B cell (primary cell): ENCODE data around the gene SPATA24. TPM values are rescaled to one million over a fixed set of nuclear protein-coding genes. Genes with fewer than 3 reads are reported as not detected.

Experiments
- ATAC-seq: fragments of 200-7000 bp; cut with Tn5 transposase; one replicate; pipeline ENCODE4 v1.10.0; 2021; ENCODE audit warnings: low read depth, mild to moderate bottlenecking, moderate number of reproducible peaks, moderate library complexity
- CTCF ChIA-PET: fragments of 350-600 bp; sonication (Branson Sonifier 250); formaldehyde crosslinking; loops from one replicate; lab custom pipeline; 2021; ENCODE audit warnings: antibody characterized with exemption, inconsistent platforms; lab: Charles Lee
- POLR2A ChIA-PET: fragments of 350-600 bp; sonication (Branson Sonifier 250); formaldehyde crosslinking; loops from one replicate; lab custom pipeline; 2021; ENCODE audit warnings: antibody characterized with exemption; lab: Charles Lee
- DNase-seq: peaks from one replicate; pipeline ENCODE4 v3.0.0; 2013
- H2AFZ ChIP-seq: 2 replicates; pipeline ENCODE4 v1.6.1; 2012; ENCODE audit warnings: mild to moderate bottlenecking, low read depth, low read length; ENCODE audit not compliant: insufficient read depth, poor library complexity, severe bottlenecking
- H3K27ac ChIP-seq, 2 donors: 1 replicate in 1 of 2; 2 replicates in 1 of 2; pipeline ENCODE4 v1.5.1; 2012 to 2013; ENCODE audit warnings: low read length in 2 of 2, mild to moderate bottlenecking in 2 of 2, moderate library complexity in 1 of 2
- H3K27me3 ChIP-seq, 4 experiments: fragments of 200-600 bp in 1 of 4; sonication (generic) in 1 of 4; replicated peaks in 1 of 4; 1 replicate in 2 of 4; 2 replicates in 2 of 4; pipeline versions ENCODE4 v1.6.1 to v1.7.0; 2013 to 2016; ENCODE audit warnings: low read length in 3 of 4, mild to moderate bottlenecking in 2 of 4, mixed read lengths in 1 of 4, moderate library complexity in 1 of 4; ENCODE audit not compliant: insufficient read depth in 4 of 4, control insufficient read depth in 3 of 4; ENCODE audit errors: control extremely low read depth in 1 of 4
- H3K36me3 ChIP-seq, 2 experiments: replicated peaks in 1 of 2; 1 replicate in 1 of 2; 2 replicates in 1 of 2; pipeline versions ENCODE4 v1.6.1 to v1.7.1; 2013; ENCODE audit warnings: low read length in 1 of 2; ENCODE audit not compliant: insufficient read depth in 2 of 2, control insufficient read depth in 1 of 2; ENCODE audit errors: control extremely low read depth in 1 of 2, extremely low read depth in 1 of 2
- H3K4me1 ChIP-seq, 2 donors: fragments of 200-600 bp in 1 of 2; sonication (generic) in 1 of 2; 1 replicate in 1 of 2; 2 replicates in 1 of 2; pipeline versions ENCODE4 v1.5.1 to v1.6.1; 2013 to 2017; ENCODE audit warnings: low read length in 2 of 2; ENCODE audit not compliant: control insufficient read depth in 2 of 2, insufficient read depth in 2 of 2
- H3K4me2 ChIP-seq: replicated peaks from 2 replicates; pipeline ENCODE3; 2012; ENCODE audit warnings: mild to moderate bottlenecking, low read depth, low read length; ENCODE audit not compliant: poor library complexity, severe bottlenecking
- H3K4me3 ChIP-seq, 5 experiments: fragments of 200-600 bp in 1 of 5; sonication (generic) in 1 of 5; 1 replicate in 3 of 5; 2 replicates in 2 of 5; pipeline versions ENCODE4 v1.5.1 to v1.7.0; 2011 to 2016; ENCODE audit warnings: low read length in 4 of 5, mild to moderate bottlenecking in 4 of 5, low read depth in 2 of 5, control low read depth in 1 of 5, moderate library complexity in 1 of 5; ENCODE audit not compliant: insufficient read depth in 1 of 5; ENCODE audit errors: control extremely low read depth in 1 of 5, extremely low read depth in 1 of 5
- H3K79me2 ChIP-seq: fragments of 200-600 bp; sonication (generic); one replicate; pipeline ENCODE4 v1.6.0; 2016; ENCODE audit warnings: low read length; ENCODE audit not compliant: control insufficient read depth, insufficient read depth
- H3K9ac ChIP-seq: fragments of 200-600 bp; sonication (generic); 2 replicates; pipeline ENCODE4 v1.6.1; 2017; ENCODE audit warnings: mild to moderate bottlenecking, low read length, moderate library complexity
- H3K9me3 ChIP-seq, 3 donors: one replicate each; pipeline versions ENCODE4 v1.6.1 to v1.7.1; 2013; ENCODE audit warnings: low read length in 2 of 3; ENCODE audit not compliant: control insufficient read depth in 2 of 3, insufficient read depth in 1 of 3; ENCODE audit errors: control extremely low read depth in 1 of 3
- H4K20me1 ChIP-seq: 2 replicates; pipeline ENCODE4 v1.6.0; 2012; ENCODE audit warnings: mild to moderate bottlenecking, low read length; ENCODE audit not compliant: insufficient read depth, control insufficient read depth, poor library complexity, severe bottlenecking
- H3K27ac Mint-ChIP-seq: one replicate; pipeline ENCODE4 v1.8.0; 2021; ENCODE audit warnings: mixed read lengths
- H3K27me3 Mint-ChIP-seq: one replicate; pipeline ENCODE4 v1.8.0; 2021; ENCODE audit warnings: mixed read lengths
- H3K4me1 Mint-ChIP-seq: one replicate; pipeline ENCODE4 v1.8.0; 2021; ENCODE audit warnings: mixed read lengths
- H3K4me3 Mint-ChIP-seq: one replicate; pipeline ENCODE4 v1.8.0; 2021; ENCODE audit warnings: mixed read lengths
- H3K9me3 Mint-ChIP-seq: one replicate; pipeline ENCODE4 v1.8.0; 2022; ENCODE audit warnings: mixed read lengths; ENCODE audit not compliant: insufficient read depth
- EZH2 ChIP-seq: IDR thresholded peaks from 2 replicates; pipeline ENCODE4 v1.6.1; 2012; ENCODE audit warnings: borderline replicate concordance, low read depth, mild to moderate bottlenecking, moderate library complexity, low read length; ENCODE audit not compliant: insufficient read depth, poor library complexity, severe bottlenecking
- WGBS: methylation state at CpG from one replicate; pipeline ENCODE4 v1.1.5; 2013; ENCODE audit warnings: missing lambda C conversion rate; ENCODE audit not compliant: insufficient coverage; 5-methylcytosine and 5-hydroxymethylcytosine counted together
- intact Hi-C: fragments of 100-400 bp; cut with micrococcal nuclease; formaldehyde crosslinking; loops from one replicate; pipeline ENCODE4 v1.10.0; 2022
- polyA plus RNA-seq: library from polyadenylated mRNA; depleted of rRNA; stranded (reverse); fragments of >200 nt; gene quantifications from 2 replicates; pipeline ENCODE4 v1.2.3, GENCODE V29; 2012
- total RNA-seq, 2 donors: library from RNA; stranded (reverse); fragments of 120-200 nt in 1 of 2; gene quantifications; 1 replicate in 1 of 2; 2 replicates in 1 of 2; pipeline versions ENCODE4 v1.2.3 to v1.2.4, GENCODE V29; 2013 to 2022
- TF ChIP-seq, protein P1 (sequence below): fragments of 200-600 bp; IDR thresholded peaks from one replicate; pipeline ENCODE4 v1.8.0; 2022; ENCODE audit warnings: antibody characterized with exemption, mild to moderate bottlenecking

Gene SPATA24
- total and polyA plus RNA-seq, 2 donors (not counting 1 experiment from before 2014, with no cell fraction given): 2.0 to 6.4 TPM

DNA sequence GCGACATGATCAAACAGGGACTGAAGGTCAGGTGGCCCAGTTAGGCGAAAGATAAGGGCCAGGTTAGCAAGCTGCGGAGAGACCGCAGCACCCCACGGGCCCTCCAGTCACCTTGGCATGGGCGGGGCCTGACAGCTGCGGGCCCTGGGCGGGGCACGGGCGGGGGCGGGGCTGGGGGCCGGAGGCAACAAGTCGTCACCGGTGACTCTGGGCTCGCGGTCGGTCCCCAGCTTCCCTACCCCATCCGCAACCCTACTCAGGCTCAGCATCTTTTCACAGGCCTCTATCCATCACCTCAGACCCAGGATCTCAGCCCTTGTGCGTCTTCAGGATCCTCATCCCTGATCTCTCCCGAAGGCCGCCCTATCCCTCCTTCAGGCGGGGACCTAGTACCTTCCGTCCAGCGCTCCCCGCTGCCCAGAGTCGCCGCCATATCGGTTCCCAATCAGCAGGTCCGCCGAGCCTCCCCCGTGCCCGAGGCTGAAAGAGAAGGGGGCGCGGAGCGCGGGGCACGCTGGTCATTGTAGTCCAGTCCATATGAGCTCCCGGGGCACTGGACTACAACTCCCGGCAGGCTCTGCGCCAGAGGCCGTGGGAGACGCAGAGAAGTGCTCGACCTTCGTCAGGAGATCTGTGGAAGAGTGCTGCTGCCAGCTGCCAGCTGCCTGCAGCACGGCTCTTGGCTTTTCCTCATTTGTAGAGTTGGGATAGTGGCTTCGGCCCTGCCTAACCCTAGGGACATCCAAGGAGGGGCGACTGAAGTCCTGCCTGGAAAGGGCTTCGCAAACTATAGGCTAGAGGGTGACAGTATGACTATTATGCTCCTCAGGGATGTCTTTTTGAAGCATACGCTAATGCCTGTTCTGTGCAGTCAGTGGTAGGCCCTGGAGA, 35.4 kb upstream of the SPATA24 start, which contains the start of gene DNAJC18:
Gene DNAJC18, minus strand, starts transcription at position 513 of the 891 bp plus-strand sequence. Its CDS starts 80 bp downstream, at position 433.
- 4% methylated on average over 49 of the region's 49 CpGs for WGBS
- peak within 1 kb of the TSS; percentile 97 for H3K4me3 Mint-ChIP-seq
- Histone ChIP-seq H3K4me3 (peak within 1 kb of the TSS; percentile 53 to 97 (median 91)), H3K4me1 (peaks cover 11 to 12% of the 10 kb centered on the region in 2 donors), H3K79me2 (peaks cover 8% of the 10 kb centered on the region), H3K27me3 (no peaks in the 10 kb centered on the region), H3K9me3 (no peaks in the 10 kb centered on the region), H3K36me3 (no peaks in the 10 kb centered on the region), H3K27ac (peak within 1 kb of the TSS; percentile 98 to 100), H3K4me2 (peak within 1 kb of the TSS; percentile 90), H2AFZ (peak within 1 kb of the TSS; percentile 81), H3K9ac (peak within 1 kb of the TSS; percentile 100), H4K20me1 (peaks cover 4% of the 10 kb centered on the region)
- TF ChIP-seq EZH2: no peak
- TF ChIP-seq, protein P1, sequence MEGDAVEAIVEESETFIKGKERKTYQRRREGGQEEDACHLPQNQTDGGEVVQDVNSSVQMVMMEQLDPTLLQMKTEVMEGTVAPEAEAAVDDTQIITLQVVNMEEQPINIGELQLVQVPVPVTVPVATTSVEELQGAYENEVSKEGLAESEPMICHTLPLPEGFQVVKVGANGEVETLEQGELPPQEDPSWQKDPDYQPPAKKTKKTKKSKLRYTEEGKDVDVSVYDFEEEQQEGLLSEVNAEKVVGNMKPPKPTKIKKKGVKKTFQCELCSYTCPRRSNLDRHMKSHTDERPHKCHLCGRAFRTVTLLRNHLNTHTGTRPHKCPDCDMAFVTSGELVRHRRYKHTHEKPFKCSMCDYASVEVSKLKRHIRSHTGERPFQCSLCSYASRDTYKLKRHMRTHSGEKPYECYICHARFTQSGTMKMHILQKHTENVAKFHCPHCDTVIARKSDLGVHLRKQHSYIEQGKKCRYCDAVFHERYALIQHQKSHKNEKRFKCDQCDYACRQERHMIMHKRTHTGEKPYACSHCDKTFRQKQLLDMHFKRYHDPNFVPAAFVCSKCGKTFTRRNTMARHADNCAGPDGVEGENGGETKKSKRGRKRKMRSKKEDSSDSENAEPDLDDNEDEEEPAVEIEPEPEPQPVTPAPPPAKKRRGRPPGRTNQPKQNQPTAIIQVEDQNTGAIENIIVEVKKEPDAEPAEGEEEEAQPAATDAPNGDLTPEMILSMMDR: no peak
- ATAC-seq: peak; percentile 94
- peak within 1 kb of the TSS; percentile 99 for H3K27ac Mint-ChIP-seq
- ChIA-PET POLR2A (interaction anchor here (0.6 to 1.4 kb wide), 11 partner anchors 11 to 308 kb away, joined by 3 to 10 read pairs (median 3); partner anchors contain the start of genes CXXC5, MATR3, PAIP2 and SPATA24), CTCF (interaction anchor here (0.6 to 2.1 kb wide), 12 partner anchors 9 to 348 kb away, joined by 3 to 6 read pairs (median 3); partner anchors contain the start of genes PAIP2 and SPATA24)
- DNase-seq: peak; percentile 93
- no peaks in the 10 kb centered on the region for H3K9me3 Mint-ChIP-seq
- peaks cover 16% of the 10 kb centered on the region for H3K4me1 Mint-ChIP-seq
- H3K27me3 Mint-ChIP-seq: peaks cover 3% of the 10 kb centered on the region
- intact Hi-C loops: loop anchor here (1.0 to 5.0 kb wide), 7 partner anchors 16 to 1226 kb away; partner anchors contain the start of genes CDC23, MATR3, SPATA24 and UBE2D2
